GM18520 (cell line): ENCODE measurements around the gene RFPL3.
"Not testable (repeated sequence)": the region's sequence is repeated elsewhere in the genome, so short reads cannot be mapped to it uniquely, and the experiment has no call there.

Source experiments
- ATAC-seq: cut with Tn5 transposase; IDR thresholded peaks from one replicate; pipeline ENCODE4 v1.9.1; 2021; ENCODE audit not compliant: unreplicated experiment

The RFPL3 gene

GRCh38 chr22:32352681-32353080, 5.0 kb upstream of the RFPL3 start:
- no peak for ATAC-seq

DNA sequence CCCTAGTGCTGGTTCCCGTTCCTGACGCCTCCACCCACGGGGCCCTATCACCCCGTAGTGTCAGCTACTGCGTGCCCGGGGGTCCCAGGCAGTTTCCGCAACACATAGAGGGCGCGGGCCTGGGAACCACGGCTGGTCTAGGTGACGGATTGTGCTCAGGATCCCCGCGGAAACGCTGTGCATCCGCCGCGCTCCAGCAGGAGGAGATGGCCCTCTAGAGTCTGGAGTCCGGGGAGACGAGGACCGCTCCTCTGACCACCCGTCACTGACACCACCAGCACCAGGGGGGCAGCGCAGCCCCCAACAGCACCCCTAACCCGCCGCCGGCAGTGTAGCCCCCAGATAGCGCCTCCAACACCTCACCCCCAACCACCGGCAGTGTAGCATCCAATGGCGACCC, 4.4 kb upstream of the RFPL3 start:
- ATAC-seq, result no peak

- no peak for ATAC-seq
Observed at GRCh38 chr22:32353840-32354239, 3.8 kb upstream of the RFPL3 start.

DNA sequence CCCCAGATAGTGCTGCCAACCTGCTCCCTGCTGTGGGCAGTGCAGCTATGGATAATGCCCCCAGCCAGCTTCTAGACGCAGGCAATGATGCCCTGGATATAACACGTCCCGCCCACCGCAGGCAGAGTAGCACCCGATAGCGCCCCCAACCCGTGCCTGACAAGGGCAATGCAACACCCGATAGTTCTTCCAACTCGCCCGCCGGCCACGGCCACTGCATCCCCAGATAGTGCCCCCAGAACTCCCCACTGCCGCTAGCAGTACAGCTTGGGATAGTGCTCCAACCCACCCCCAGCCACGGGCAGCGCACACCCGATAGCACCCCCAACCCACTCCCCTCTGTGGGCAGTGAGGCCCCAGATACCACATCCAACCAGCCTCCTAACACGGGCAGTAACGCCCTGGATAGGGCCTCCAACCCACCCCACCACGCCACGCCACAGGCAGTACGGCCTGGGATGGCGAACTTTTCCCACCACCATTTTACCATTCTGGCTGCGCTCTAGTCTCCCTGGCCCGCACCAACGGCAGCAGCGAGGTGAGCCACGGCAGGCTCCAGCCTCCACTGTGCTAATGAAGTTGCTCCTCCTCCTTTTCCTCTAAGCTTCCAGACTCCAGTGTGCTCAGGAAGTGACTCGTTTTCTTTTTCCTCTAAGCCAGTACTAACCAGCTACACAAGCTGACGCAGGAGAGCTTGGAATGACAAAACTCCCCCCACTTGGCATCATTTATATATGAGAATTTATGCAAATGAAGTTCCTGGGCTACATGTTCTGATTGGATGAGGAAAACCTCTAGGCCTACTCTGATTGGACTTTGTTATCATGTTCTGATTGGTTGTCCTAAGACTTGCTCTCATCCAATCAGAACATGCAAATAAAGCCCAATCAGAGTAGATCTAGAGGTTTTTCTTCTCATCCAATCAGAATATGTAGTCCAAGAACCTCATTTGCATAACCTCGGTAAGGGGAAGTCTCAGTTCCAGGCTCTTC, 3.0 kb upstream of the RFPL3 start:
- no peak for ATAC-seq

DNA sequence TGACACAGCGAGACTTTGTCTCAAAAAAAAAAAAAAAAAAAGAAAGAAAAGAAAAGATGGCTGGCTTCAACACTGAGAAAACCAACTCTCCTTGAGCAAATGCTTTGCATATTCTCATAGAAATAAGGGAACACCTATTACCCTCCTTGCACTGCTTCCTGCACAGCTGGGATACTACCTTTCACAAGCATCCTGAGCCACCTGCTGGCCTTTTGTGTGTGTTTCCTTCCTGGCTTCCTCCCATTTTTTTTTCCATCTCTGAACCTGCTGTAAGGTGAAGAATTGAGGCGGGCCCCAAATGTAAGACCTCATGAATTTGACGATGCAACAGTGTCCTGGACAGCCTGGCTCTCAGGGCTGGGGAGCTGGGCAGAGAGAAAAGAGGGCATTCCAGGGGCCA, 1.9 kb upstream of the RFPL3 start:
- no peak for ATAC-seq

- ATAC-seq, result not testable (repeated sequence)
Observed at GRCh38 chr22:32360096-32360495, 2.4 kb downstream of the RFPL3 start.

GRCh38 chr22:32361257-32361656, 3.6 kb downstream of the RFPL3 start:
- no peak for ATAC-seq

GRCh38 chr22:32364210-32364609, 6.5 kb downstream of the RFPL3 start:
- ATAC-seq, result no peak

DNA sequence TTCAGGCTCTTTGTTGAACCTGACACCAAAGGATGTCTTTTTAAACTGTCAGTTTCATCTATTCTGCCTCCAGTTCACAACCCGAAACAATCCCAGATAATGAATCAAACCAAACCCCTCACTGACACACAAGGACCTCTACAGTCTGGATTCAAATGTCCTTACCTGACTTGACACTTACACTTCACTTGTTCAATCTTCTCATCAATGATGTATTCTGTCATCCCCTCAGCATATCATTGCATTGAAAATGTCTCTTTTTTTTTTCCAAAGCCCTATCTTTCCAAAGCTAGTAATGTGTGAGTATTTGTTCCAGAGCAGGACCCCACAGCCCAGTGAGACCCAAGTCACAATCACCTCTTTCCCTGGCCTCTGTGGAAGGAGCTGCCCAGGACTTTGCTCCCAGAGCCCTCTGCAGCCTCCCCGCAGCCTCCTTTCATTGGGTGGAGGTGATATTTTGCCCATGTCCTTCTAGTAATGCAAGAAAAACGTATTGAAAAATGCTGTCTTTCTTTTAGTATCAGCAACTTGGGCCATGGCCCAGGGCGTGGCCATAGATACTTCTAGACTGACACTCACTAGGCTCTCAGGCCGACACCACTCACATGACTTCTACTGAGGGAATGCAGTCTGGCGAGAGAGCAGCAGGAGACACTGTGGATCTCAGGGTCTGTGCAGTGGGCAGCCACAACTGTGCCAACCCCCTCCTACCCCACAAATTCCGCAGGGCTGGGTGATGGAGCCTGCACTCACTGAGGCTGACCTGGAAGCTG, 18.2 kb downstream of the RFPL3 start:
- no peak for ATAC-seq

- ATAC-seq, result no peak
Observed at GRCh38 chr22:32376681-32377080, 19.0 kb downstream of the RFPL3 start.

DNA sequence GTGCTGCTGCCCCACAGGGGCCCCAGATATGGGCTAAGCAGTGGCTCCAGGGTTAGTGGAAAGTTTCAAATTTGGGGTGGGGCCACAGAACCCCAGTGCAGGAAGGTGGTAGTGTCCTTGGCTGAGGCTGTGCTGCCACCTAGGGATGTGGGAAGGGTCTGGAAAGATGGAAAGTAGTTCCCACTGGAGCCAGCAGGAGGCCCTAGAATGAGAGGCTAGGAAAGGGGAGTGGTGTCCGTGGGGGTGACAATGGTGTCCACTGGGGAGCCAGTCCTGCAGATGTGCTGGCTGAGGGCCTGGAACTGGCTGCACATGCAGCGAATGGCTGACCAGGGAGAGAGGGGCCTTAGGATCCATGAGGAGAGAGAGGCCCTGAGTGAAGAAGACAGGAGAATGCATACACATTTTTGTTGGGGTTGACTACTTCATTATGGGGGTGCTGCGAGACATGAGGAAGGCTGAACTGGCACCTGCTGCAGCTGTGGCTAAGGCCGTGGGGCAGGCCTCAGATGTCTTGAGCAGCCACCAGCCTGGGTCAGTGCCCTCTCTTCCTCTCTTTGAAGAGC, 21.1 kb downstream of the RFPL3 start:
- no peak for ATAC-seq

DNA sequence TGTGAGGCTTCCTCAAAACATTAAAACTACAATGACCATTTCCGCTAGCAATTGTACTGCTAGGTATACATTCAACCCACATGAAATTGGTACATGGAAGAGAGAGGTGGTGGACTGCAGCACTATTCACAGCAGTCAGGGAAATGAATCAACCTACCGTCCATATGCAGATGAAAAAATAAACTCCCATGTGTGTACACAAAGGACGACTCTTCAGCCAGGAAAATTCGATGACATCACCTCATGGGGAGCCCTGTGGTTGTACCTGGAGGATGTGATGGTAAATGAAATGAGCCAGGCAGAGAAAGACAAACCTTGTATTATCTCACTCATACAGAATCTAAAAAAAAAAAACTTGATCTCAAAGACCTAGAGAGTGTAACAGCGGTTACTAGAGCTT, 23.3 kb downstream of the RFPL3 start:
- ATAC-seq, result no peak

- no peak for ATAC-seq
Observed at GRCh38 chr22:32385681-32386080, 28.0 kb downstream of the RFPL3 start.

DNA sequence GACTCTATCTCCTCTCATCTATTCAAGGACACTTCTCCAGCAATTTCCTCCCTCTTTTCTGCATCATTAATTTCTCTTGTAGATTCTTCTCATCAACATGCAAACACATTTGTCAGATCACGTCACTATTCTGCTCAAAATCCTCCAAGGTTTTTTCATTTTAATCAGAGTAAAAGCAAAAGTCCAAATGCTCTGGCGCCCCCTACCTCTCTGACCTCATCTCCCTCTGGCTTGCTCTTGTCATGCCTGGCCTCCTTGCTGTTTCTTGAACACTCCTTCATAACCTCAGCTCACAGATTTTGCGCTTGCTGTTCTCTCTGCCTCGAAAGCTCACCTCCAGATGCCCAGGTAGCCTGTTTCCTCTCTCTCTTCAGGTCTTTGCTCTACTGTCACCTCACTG, 32.0 kb downstream of the RFPL3 start:
- no peak for ATAC-seq

GRCh38 chr22:32395107-32395506, 37.4 kb downstream of the RFPL3 start:
- no peak for ATAC-seq

DNA sequence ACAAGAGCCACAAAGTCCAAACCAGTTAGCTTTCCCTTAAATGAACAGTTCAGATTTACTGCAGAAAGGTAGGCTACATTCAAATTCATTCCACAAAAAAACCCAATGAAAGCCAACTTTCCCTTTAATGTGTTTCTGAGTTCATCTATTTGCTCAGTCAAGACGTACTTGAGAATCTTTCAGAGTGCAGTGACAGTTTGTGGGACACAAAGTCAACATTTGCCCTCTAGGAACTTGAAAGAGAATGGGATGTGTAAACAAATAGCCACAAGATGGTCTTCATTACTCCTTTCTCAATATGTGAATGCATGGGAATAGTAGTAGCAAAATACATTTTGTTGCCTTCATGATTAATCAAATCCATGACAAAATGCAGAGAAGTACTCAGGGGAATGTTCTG, 38.6 kb downstream of the RFPL3 start:
- no peak for ATAC-seq

DNA sequence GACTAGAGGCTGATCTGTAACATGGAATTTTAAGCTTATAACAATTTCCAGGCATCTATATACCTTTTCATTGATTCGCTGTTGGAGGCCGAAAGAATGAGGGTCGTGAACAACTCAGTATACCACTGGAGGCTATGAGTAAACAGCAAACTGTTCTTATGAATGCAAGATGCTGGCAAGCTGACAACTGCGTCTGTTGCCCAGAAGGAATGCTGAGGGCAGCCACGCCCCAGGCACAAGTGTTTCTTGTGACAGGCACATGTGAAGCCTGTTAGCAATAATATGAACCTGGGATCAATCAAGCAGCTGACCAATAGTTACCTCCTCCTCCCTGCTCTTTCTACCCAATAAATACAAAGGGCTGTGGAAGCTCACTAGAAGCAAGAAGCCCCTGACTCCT, 39.1 kb downstream of the RFPL3 start:
- ATAC-seq, result no peak

- ATAC-seq, result no peak
Observed at GRCh38 chr22:32401486-32401885, 43.8 kb downstream of the RFPL3 start.

GRCh38 chr22:32404021-32404420, 46.4 kb downstream of the RFPL3 start:
- no peak for ATAC-seq

- no peak for ATAC-seq
Observed at GRCh38 chr22:32407312-32407711, 49.6 kb downstream of the RFPL3 start.

DNA sequence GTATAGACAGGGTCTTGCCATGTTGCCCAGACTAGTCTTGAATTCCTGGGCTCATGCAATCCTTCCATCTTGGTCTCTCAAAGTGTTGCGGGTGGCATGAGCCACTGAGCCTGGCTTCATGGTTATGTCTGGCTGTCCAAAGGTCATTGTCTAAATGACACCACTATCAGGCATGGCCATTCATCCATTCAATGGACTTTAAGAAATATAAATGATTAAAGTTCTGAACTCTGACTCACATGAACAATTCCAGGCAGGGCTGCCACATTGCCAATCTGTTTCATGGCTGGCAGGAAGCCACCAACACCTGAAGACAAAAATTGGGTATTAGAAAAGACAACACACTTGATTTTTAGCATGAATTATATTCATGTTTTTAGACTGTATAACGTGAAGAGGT, 50.3 kb downstream of the RFPL3 start:
- no peak for ATAC-seq

DNA sequence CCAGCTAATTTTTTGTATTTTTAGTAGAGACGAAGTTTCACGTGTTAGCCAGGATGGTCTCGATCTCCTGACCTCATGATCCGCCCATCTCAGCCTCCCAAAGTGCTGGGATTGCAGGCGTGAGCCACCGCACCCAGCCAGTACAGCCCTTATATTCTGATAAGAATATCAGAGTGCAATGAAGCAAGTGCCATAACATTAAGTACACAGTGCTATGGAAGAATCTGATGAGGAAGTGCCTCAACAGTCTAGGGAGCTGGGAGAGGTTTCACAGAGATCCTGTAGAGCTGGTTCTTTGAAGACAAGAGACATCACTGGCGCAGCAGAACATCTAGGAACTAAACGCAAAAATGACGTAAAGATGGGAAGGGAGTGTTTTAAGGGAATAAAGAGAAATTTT, 52.3 kb downstream of the RFPL3 start:
- no peak for ATAC-seq
